HCT116 (cell line): Measurements from ENCODE around the gene IL22RA1.

ENCODE experiments used
- CTCF ChIP-seq, 3 experiments: fragments of 200-600 bp in 1 of 3; sonication (generic) in 1 of 3; IDR thresholded peaks in 2 of 3; conservative IDR thresholded peaks in 1 of 3; 2 replicates each; pipeline ENCODE4 v1.5.1; 2012 to 2017; ENCODE audit warnings: low read depth in 2 of 3, low read length in 2 of 3, antibody characterized with exemption in 1 of 3, borderline replicate concordance in 1 of 3, control low read depth in 1 of 3, mild to moderate bottlenecking in 1 of 3, mixed read lengths in 1 of 3, mixed run types in 1 of 3, moderate library complexity in 1 of 3; ENCODE audit not compliant: insufficient read depth in 1 of 3
- EZH2 ChIP-seq: fragments of 200-600 bp; sonication (generic); IDR thresholded peaks from 2 replicates; pipeline ENCODE4 v1.6.1; 2017; ENCODE audit warnings: antibody characterized with exemption, mixed run types
- SIN3A ChIP-seq: IDR thresholded peaks from 2 replicates; pipeline ENCODE4 v1.6.1; 2012; ENCODE audit warnings: low read depth
- TCF7L2 ChIP-seq: IDR thresholded peaks from 2 replicates; pipeline ENCODE4 v1.7.0; 2011; ENCODE audit warnings: borderline replicate concordance, inconsistent platforms; ENCODE audit not compliant: insufficient read depth, insufficient read length; ENCODE audit errors: extremely low read depth
- ZNF274 ChIP-seq: fragments of 200-500 bp; sonication (Bioruptor generic); IDR thresholded peaks from 2 replicates; pipeline ENCODE4 v1.6.1; 2014; ENCODE audit warnings: mild to moderate bottlenecking, low read depth, low read length, inconsistent platforms

- TF ChIP-seq CTCF (IDR thresholded peaks at IDR 0.05 in 2 of 3, conservative IDR thresholded peaks at IDR 0.05 in 1 of 3; ENCODE audit: borderline replicate concordance in 1 of 3, insufficient read depth in 1 of 3, low read depth in 2 of 3, low read length in 2 of 3) (no peak), TCF7L2 (no peak), EZH2 (no peak), SIN3A (no peak), ZNF274 (no peak)
These were observed 67.4 kb downstream of the IL22RA1 start for GRCh38 chr1:24075590-24075854.
